Measurements from ENCODE around the gene EDIL3.
A peak's percentile ranks its signal among the peaks of the same experiment; 100 is the strongest.
"Not testable (repeated sequence)": the region's sequence is repeated elsewhere in the genome, so short reads cannot be mapped to it uniquely, and the experiment has no call there.

EDIL3 gene

GRCh38 chr5:84298628-84299027 lies 86.1 kb downstream of the EDIL3 start:
- no peak for DNase-seq

DNA sequence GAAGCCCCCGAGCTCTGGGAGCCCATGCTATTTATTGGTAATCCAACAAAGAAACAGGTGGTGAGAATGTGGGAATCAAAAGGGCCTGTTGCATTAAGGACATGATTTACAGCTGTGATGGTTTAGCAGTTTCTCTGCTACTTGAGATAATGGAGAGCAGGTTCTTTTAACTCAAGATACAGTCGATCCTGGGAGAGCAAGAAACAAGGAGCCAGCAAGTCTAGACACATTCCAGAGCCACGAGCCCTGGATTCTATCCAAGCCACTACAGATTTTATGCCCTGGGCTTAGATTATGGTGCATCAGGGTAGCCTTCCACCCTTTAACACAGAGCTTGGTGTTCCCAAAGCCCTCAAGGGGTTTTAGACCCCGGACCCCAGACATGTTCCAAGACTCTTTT lies 87.0 kb downstream of the EDIL3 start:
- DNase-seq = not testable (repeated sequence)

DNA sequence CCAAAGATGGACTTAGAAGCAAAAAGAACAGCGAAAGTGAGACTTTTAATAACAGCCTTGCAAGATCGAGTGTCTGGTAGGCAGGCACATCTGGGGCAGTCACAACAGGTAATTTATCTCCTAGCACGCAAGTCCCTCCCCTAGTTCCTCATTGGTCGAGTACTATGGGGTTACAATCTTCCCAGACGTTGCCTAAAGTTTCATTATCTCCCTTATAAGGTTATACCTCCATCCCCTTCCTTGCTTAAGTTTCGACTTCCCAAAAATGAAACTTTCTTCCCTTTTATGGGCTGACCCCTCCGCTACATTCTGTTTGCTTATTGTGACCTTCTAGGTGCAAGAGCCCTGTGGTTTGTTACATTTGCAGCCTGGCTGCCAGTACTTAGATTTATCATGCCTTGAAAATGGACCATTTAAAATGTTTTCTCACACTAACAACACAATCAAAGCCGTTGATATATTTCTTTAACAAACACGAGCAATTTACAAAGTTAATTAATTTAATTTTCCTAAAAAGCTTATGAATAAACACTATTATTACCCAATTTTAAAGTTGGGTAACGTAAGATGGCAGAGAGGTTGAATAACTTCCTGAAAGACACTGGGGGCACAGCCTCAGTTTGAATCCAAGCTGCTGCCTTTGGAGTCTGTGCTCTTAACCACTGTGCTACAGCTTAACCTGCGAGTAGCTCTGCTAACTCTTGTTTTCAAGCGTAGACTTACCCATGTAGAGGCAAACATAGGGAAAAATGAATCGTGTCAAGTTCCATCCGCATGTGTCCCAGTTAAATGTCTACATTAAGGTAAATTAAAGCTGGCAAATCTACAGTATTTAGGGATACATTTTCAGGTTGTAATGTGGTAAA lies 91.7 kb downstream of the EDIL3 start:
- DNase-seq = no peak

DNA sequence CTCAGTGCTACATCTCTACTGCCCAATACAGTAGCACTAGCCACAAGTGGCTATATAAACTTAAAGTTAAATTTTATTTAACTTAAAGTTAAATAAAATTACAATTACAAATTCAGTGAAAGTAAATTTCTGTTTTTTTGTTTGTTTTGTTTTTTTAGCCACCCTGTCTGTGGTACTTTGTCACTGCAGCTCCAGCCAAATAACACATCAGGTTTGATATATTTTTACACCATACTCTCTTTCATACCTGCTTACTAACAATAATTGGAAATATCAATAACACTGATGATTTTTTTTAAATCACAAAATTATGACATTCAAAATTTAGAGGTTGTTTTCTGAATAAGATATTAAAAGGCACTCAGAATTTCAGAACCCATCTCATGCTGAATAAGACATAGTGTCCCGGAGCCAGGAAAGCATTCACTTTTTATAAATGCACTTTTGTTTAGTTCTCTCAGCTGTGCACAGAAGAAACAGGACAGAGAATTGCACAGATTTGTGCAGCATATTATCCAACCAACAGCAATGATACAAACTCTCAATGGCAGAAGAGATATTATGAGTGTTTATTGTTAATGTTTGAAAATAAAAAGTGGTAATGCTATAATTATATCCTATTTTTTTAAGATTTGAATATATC lies 92.6 kb downstream of the EDIL3 start:
- DNase-seq = no peak

GRCh38 chr5:84290673-84291072 lies 94.0 kb downstream of the EDIL3 start:
- DNase-seq = no peak

GRCh38 chr5:84290161-84290560 lies 94.5 kb downstream of the EDIL3 start:
- DNase-seq = no peak

- DNase-seq = peak in 1 of 5 experiments; percentile 18
Measured at GRCh38 chr5:84287951-84288350, 96.7 kb downstream of the EDIL3 start.

- no peak for DNase-seq
Measured at GRCh38 chr5:84286662-84287061, 98.0 kb downstream of the EDIL3 start.

GRCh38 chr5:84285641-84286637 lies 98.7 kb downstream of the EDIL3 start:
- no peak for DNase-seq

GRCh38 chr5:84281383-84281782 lies 103.3 kb downstream of the EDIL3 start:
- no peak for DNase-seq

GRCh38 chr5:84279234-84279633 lies 105.4 kb downstream of the EDIL3 start:
- no peak for DNase-seq

GRCh38 chr5:84275609-84276008 lies 109.1 kb downstream of the EDIL3 start:
- no peak for DNase-seq

DNA sequence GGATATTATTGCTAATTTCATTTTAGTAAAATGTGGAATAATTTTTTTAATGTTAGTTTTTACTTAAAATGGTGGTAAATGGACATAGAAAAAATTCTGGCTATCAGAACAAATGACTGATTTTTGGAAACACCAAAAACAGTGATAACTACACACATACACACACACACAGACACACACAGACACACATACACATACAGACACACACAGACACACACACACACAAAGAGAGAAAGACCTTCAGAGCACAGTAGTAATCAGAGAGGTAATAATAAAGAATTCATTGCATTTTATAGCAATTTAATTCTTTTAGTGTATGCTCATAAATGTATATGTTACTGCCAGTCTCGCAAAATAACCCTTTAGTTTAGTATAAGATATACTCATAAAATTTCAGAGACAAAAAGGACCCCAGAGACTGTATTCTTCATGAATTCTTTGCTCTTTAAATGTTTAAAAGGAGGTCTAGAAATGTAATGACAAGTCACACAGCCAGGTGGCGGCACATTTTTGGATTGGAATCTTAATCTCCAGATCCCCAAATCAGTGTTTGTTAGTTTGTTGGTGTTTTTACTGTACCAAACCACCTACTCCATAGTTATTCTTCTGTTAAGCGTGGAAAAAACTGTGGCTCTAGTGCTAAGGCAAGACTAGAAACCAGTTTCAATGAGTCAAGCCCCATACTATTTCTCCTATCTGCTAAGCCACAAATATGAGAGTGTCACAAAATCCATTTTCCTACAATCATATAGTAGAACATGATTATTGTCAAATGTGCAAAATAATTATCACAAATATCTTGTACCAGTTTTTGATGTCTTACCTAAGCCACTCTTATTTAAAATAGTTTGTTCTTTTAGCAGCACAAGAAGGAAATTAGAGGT lies 109.9 kb downstream of the EDIL3 start:
- no peak for DNase-seq

GRCh38 chr5:84273517-84273883 lies 111.2 kb downstream of the EDIL3 start:
- no peak for DNase-seq

DNA sequence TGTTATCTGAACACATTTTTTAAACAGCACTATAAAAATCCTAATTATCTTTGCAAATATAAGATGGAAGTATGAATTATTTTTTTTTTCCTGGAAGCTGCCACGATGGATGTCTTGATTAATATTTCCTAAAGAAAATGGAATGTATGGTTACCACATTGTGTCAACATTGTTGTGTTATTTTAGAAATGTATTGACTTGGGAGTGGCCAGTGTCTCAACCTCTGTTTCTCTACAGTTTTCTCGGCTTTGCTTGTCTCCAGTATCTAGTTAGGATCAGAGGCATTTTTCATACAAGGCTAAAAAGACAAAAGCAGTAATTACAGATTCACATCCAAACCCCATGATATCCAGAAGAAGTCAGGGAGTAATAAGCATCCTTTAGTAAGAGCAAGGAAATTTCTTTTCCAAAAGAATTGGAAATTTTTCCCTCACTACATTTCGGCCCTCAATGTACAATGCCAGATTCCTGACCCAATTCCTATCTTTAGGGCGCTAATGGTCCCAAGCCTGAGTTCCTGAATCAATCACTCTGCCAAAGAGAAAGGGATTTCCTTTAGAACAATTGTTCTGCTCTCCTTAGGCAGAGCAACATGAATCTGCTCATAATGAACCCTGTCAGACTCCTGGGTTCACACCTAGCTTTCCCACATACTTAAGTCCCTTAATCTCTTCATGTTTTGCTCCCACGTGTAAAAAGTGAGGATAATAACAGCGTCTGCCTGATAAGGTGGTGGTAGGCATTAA lies 111.7 kb downstream of the EDIL3 start:
- no peak for DNase-seq

DNA sequence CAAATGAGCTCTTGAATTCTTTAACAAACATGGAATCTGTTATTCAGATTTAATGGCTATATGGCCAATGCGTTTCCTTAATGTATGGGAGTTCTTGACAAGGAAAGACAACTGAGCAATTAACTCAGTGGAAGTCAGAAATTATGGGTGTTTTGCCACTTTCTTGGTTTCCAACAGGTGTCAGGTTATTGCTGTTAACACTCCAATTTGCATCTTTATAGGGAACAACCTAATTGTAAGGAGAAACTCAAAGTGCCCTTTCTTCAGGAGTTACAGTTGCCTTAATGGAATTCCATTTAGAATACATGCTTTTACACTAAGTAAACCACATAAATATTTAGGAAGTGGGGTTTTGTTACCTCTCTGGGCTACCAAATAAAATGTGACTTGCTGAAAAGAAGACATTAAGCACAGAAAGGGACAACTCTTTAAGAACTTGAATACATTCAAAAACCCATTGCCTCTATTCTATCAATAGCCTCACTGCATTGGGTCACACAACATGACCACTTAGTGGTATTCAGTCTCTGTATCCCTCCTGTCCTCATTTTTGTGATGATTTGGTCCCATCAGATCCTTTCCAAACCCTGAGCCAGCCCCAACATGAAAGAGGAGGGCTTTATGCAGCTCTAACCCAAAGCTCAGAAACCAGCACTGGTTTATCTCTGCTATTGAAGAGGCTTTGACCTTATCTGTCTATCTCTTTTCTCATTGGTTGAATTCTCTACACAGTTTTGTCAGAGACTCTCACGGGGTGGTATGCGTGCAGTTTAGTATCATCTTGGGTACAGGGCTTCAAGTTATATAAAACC lies 118.7 kb downstream of the EDIL3 start:
- DNase-seq = no peak

DNA sequence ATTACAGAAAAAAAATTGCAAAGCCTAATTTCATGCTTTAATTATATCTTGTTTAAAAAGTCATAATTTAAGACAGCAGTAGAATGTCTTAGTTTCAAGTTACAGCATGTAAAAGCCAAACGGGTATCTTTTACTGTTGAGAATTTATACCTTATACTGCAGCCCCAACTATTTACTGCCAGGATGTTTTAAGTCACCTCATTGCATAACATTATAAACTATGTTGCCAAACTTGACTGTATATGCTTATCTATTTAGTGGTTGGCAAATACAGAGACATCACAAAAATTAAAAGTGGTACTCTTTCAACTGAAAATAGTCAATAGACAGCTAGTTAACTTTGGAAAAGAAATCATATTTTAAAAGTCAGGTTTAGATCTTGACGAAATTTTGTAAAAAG lies 119.5 kb downstream of the EDIL3 start:
- no peak for DNase-seq

DNA sequence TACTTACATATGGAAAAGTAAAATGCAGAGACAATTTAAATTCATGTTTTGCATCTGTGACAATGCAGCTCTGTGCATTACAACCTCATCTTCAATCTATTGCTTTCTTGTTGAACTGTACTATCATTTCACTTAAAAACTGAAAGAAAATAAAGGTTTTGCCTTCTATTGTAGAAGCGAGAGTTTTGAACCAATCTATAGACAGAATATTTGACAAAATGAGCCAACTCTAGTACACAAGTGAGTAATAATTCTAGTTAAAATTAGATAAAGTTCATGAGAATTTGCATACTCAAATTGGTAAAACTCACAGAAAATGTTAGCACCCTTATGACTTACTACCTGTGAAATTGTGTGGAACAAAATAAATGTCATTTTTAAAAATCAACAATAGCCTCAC lies 123.7 kb downstream of the EDIL3 start:
- no peak for DNase-seq

DNA sequence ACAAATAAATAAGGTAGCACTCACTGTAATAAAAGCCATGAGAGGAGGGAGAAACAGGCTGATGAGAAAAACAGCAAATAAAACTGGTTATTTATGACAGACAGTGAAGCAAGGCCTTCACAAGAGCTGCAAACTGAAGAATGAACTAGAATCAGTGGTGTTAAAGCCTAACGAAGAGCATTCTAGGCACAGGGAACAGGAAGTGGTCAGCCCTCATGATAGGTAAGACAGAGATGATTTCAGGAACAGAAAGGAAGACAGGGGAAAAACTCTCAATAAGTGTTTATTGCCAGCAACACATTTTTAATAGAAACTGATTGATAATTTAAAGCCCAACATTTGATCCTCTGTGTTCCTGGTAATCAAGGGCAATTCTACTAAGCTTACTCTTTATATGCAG lies 124.5 kb downstream of the EDIL3 start:
- DNase-seq = no peak

DNA sequence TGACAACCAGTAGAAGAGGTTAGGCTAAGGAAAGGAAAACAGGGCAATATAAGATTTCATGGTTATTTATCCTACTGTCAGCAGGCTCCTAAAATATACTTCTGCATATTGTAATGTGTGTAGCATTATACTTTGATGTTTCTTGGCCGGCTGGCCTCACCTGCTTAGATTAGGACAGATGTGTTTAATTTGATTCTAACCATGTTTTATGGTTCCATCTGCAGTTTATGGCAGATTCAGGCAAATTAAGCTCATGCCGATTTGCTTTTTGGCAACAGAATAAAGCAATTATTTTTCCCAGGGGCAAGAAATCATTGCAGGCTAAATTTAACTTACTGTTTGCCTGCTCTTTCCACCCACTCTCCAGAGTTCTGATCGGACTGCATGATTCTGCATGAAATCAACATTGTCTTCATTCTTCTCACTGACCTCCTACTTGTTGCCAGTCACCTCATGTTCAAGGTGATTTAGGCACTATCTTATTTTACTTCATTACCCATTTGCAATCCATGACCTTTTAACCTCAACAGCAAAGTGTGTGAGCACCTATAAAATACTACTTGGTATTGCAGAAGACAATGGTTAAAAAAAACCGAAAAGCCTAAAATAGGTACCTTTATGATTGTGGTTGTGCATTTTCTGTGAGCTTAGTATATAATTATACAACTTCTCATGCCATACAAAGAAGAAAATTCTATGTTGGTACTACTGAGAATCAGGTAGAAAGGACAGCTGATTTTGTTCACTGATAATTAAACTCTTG lies 125.2 kb downstream of the EDIL3 start:
- DNase-seq = no peak

All from T-helper 2 cell (primary cell).